Measurements from ENCODE around the gene PAM16.

The PAM16 gene

DNA sequence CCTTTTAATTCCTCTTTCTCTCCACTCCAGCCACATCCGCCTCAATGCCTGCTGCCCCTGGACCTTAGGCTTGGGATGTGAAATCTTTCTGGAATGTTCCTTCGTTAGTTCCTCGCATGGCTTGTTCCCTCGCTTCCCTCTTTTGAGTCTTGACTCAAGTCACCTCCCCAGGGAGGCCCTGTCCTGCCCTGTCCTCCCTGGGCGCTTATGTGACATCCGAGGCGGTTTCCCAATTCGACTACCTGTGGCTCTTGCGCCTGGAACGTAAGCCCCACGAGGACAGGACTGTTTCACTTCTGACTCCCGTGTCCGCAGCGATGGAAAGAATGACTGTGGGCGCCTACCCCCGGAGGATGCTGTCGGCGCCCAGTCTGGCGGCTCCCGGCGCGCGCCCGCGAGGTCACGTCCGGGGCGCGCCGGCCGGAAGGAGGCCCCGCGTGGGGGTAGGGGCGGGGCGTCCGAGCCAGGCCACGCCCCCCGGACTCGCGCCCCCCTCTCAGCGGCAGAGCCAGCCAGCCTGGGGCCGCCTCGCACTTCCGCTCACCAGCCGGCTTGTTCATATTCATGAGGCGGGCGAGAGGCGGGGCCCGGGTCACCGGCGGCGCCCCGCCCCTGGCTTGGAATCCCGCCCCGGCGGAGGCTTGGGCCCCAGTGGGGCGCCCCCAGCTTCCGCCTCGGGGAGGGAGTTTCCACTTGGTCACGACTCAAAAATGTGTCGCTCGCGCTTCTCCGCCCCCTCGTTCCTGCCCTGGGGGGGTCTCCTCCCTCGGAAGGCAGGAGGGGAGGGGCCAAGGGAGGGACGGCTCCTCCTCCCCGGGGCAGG is 43.7 kb downstream of the PAM16 start (continued):
- 0 out of 2 replicates have a peak, but pooled peaks have one; percentile 46 for TF ChIP-seq KLF8 (tag by site-specific recombination; IDR thresholded peaks at IDR 0.05)
- TF ChIP-seq GLIS1 (tag by site-specific recombination; IDR thresholded peaks at IDR 0.05): peak; percentile 72
- no peak for TF ChIP-seq ZNF132 (tag by site-specific recombination; IDR thresholded peaks at IDR 0.05; ENCODE audit: borderline replicate concordance)
- TF ChIP-seq, protein P1, sequence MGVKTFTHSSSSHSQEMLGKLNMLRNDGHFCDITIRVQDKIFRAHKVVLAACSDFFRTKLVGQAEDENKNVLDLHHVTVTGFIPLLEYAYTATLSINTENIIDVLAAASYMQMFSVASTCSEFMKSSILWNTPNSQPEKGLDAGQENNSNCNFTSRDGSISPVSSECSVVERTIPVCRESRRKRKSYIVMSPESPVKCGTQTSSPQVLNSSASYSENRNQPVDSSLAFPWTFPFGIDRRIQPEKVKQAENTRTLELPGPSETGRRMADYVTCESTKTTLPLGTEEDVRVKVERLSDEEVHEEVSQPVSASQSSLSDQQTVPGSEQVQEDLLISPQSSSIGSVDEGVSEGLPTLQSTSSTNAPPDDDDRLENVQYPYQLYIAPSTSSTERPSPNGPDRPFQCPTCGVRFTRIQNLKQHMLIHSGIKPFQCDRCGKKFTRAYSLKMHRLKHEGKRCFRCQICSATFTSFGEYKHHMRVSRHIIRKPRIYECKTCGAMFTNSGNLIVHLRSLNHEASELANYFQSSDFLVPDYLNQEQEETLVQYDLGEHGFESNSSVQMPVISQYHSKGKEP (tag by site-specific recombination; IDR thresholded peaks at IDR 0.05): no peak
- TF ChIP-seq KLF9 (tag by site-specific recombination; IDR thresholded peaks at IDR 0.05; ENCODE audit: low read depth): peak; percentile 64
- no peak for TF ChIP-seq ZNF626 (tag by site-specific recombination; IDR thresholded peaks at IDR 0.05)
- no peak for TF ChIP-seq MZF1 (tag by site-specific recombination; IDR thresholded peaks at IDR 0.05; ENCODE audit: borderline replicate concordance)
- TF ChIP-seq, protein P2, sequence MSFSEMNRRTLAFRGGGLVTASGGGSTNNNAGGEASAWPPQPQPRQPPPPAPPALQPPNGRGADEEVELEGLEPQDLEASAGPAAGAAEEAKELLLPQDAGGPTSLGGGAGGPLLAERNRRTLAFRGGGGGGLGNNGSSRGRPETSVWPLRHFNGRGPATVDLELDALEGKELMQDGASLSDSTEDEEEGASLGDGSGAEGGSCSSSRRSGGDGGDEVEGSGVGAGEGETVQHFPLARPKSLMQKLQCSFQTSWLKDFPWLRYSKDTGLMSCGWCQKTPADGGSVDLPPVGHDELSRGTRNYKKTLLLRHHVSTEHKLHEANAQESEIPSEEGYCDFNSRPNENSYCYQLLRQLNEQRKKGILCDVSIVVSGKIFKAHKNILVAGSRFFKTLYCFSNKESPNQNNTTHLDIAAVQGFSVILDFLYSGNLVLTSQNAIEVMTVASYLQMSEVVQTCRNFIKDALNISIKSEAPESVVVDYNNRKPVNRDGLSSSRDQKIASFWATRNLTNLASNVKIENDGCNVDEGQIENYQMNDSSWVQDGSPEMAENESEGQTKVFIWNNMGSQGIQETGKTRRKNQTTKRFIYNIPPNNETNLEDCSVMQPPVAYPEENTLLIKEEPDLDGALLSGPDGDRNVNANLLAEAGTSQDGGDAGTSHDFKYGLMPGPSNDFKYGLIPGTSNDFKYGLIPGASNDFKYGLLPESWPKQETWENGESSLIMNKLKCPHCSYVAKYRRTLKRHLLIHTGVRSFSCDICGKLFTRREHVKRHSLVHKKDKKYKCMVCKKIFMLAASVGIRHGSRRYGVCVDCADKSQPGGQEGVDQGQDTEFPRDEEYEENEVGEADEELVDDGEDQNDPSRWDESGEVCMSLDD (tag by site-specific recombination; IDR thresholded peaks at IDR 0.05): no peak
- TF ChIP-seq, protein P3, sequence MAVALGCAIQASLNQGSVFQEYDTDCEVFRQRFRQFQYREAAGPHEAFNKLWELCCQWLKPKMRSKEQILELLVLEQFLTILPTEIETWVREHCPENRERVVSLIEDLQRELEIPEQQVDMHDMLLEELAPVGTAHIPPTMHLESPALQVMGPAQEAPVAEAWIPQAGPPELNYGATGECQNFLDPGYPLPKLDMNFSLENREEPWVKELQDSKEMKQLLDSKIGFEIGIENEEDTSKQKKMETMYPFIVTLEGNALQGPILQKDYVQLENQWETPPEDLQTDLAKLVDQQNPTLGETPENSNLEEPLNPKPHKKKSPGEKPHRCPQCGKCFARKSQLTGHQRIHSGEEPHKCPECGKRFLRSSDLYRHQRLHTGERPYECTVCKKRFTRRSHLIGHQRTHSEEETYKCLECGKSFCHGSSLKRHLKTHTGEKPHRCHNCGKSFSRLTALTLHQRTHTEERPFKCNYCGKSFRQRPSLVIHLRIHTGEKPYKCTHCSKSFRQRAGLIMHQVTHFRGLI (tag by site-specific recombination; IDR thresholded peaks at IDR 0.05): no peak
- TF ChIP-seq REPIN1 (tag by site-specific recombination; IDR thresholded peaks at IDR 0.05; ENCODE audit: low read depth): no peak
- TF ChIP-seq GLI2 (tag by site-specific recombination; IDR thresholded peaks at IDR 0.05; ENCODE audit: borderline replicate concordance, low read depth): no peak
- no peak for TF ChIP-seq ZBTB20 (tag by site-specific recombination; IDR thresholded peaks at IDR 0.05)
- TF ChIP-seq ZNF248 (tag by site-specific recombination; IDR thresholded peaks at IDR 0.05): no peak
- TF ChIP-seq SCRT2 (tag by site-specific recombination; IDR thresholded peaks at IDR 0.05): peak; percentile 82
- TF ChIP-seq SP7 (tag by site-specific recombination; IDR thresholded peaks at IDR 0.05): peak; percentile 76
- no peak for TF ChIP-seq ZNF16 (tag by site-specific recombination; IDR thresholded peaks at IDR 0.05; ENCODE audit: low read depth)
- no peak for TF ChIP-seq ZNF791 (tag by site-specific recombination; IDR thresholded peaks at IDR 0.05)
- no peak for TF ChIP-seq ZNF670 (tag by site-specific recombination; IDR thresholded peaks at IDR 0.05; ENCODE audit: low read depth)
- TF ChIP-seq, protein P4, sequence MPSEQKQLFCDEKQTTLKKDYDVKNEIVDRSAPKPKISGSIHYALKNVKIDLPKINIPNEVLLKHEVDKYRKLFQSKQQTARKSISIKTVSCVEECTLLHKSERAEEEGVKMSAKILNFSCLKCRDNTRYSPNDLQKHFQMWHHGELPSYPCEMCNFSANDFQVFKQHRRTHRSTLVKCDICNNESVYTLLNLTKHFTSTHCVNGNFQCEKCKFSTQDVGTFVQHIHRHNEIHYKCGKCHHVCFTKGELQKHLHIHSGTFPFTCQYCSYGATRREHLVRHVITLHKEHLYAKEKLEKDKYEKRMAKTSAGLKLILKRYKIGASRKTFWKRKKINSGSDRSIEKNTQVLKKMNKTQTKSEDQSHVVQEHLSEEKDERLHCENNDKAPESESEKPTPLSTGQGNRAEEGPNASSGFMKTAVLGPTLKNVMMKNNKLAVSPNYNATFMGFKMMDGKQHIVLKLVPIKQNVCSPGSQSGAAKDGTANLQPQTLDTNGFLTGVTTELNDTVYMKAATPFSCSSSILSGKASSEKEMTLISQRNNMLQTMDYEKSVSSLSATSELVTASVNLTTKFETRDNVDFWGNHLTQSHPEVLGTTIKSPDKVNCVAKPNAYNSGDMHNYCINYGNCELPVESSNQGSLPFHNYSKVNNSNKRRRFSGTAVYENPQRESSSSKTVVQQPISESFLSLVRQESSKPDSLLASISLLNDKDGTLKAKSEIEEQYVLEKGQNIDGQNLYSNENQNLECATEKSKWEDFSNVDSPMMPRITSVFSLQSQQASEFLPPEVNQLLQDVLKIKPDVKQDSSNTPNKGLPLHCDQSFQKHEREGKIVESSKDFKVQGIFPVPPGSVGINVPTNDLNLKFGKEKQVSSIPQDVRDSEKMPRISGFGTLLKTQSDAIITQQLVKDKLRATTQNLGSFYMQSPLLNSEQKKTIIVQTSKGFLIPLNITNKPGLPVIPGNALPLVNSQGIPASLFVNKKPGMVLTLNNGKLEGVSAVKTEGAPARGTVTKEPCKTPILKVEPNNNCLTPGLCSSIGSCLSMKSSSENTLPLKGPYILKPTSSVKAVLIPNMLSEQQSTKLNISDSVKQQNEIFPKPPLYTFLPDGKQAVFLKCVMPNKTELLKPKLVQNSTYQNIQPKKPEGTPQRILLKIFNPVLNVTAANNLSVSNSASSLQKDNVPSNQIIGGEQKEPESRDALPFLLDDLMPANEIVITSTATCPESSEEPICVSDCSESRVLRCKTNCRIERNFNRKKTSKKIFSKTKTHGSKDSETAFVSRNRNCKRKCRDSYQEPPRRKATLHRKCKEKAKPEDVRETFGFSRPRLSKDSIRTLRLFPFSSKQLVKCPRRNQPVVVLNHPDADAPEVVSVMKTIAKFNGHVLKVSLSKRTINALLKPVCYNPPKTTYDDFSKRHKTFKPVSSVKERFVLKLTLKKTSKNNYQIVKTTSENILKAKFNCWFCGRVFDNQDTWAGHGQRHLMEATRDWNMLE (tag by site-specific recombination; conservative IDR thresholded peaks at IDR 0.05; ENCODE audit: low read depth): no peak
- TF ChIP-seq ZNF521 (tag by site-specific recombination; IDR thresholded peaks at IDR 0.05): no peak
- no peak for TF ChIP-seq ZNF24 (tag by site-specific recombination; IDR thresholded peaks at IDR 0.05)
- no peak for TF ChIP-seq ZNF266 (tag by site-specific recombination; IDR thresholded peaks at IDR 0.05; ENCODE audit: low read depth)
- TF ChIP-seq, protein P5, sequence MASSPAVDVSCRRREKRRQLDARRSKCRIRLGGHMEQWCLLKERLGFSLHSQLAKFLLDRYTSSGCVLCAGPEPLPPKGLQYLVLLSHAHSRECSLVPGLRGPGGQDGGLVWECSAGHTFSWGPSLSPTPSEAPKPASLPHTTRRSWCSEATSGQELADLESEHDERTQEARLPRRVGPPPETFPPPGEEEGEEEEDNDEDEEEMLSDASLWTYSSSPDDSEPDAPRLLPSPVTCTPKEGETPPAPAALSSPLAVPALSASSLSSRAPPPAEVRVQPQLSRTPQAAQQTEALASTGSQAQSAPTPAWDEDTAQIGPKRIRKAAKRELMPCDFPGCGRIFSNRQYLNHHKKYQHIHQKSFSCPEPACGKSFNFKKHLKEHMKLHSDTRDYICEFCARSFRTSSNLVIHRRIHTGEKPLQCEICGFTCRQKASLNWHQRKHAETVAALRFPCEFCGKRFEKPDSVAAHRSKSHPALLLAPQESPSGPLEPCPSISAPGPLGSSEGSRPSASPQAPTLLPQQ (tag by site-specific recombination; IDR thresholded peaks at IDR 0.05): peak; percentile 39; the same call in 1 of the 2 replicates
- no peak for TF ChIP-seq HOXC10 (CRISPR knock-in tag; IDR thresholded peaks at IDR 0.05)
- TF ChIP-seq ZNF146 (tag by site-specific recombination; IDR thresholded peaks at IDR 0.05): no peak
